Neural cell (in vitro differentiated cells): Measurements from ENCODE around the gene ANP32A. TPM values are rescaled to one million over a fixed set of nuclear protein-coding genes. Genes with fewer than 3 reads are reported as not detected.

Source experiments
- H2AFZ ChIP-seq: fragments of 200-600, 300-800 bp; sonication (generic), shearing (Covaris generic); 2 replicates; pipeline ENCODE4 v1.6.0; 2014; ENCODE audit warnings: low read depth, mild to moderate bottlenecking, antibody characterized with exemption, low read length, moderate library complexity
- H3F3A ChIP-seq: fragments of 200-600 bp; shearing (Covaris generic); 2 replicates; pipeline ENCODE4 v1.6.1; 2016; ENCODE audit warnings: mild to moderate bottlenecking, moderate library complexity, mixed read lengths, antibody characterized with exemption, low read length; ENCODE audit not compliant: insufficient read depth, poor library complexity, severe bottlenecking
- H3K27ac ChIP-seq: fragments of 200-600, 300-800 bp; sonication (generic), shearing (Covaris generic); 2 replicates; pipeline ENCODE4 v1.5.1; 2014; ENCODE audit warnings: mild to moderate bottlenecking, low read length, moderate library complexity
- H3K27me3 ChIP-seq: fragments of 300-800, 200-600 bp; sonication (generic), shearing (Covaris generic); 2 replicates; pipeline ENCODE4 v1.6.0; 2014; ENCODE audit warnings: mild to moderate bottlenecking, low read depth, low read length, moderate library complexity; ENCODE audit not compliant: insufficient read depth
- H3K36me3 ChIP-seq: fragments of 300-800, 200-600 bp; sonication (generic), shearing (Covaris generic); 2 replicates; pipeline ENCODE4 v1.5.1; 2014; ENCODE audit warnings: mild to moderate bottlenecking, antibody characterized with exemption, low read length, moderate library complexity; ENCODE audit not compliant: insufficient read depth
- H3K4me2 ChIP-seq: fragments of 300-800, 200-600 bp; sonication (generic), shearing (Covaris generic); 2 replicates; pipeline ENCODE4 v1.6.0; 2014; ENCODE audit warnings: mild to moderate bottlenecking, low read length
- H3K4me3 ChIP-seq: fragments of 300-800, 200-600 bp; sonication (generic), shearing (Covaris generic); 2 replicates; pipeline ENCODE4 v1.5.1; 2014; ENCODE audit warnings: mild to moderate bottlenecking, low read length, moderate library complexity
- H3K79me2 ChIP-seq: fragments of 200-600 bp; shearing (Covaris generic); replicated peaks from 2 replicates; pipeline ENCODE4 v1.6.0; 2014; ENCODE audit warnings: mild to moderate bottlenecking, low read length, moderate library complexity; ENCODE audit not compliant: insufficient read depth
- H3K9ac ChIP-seq: fragments of 300-800, 200-600 bp; sonication (generic), shearing (Covaris generic); 2 replicates; pipeline ENCODE4 v1.6.1; 2016; ENCODE audit warnings: mild to moderate bottlenecking, low read length, mixed read lengths
- H3K9me2 ChIP-seq: fragments of 200-600 bp; shearing (Covaris generic); 2 replicates; pipeline ENCODE4 v1.6.1; 2016; ENCODE audit warnings: mild to moderate bottlenecking, low read length, mixed read lengths; ENCODE audit not compliant: insufficient read depth
- H3K9me3 ChIP-seq: fragments of 200-600, 300-800 bp; sonication (generic), shearing (Covaris generic); 2 replicates; pipeline ENCODE4 v1.6.1; 2016; ENCODE audit warnings: mild to moderate bottlenecking, mixed run types, low read length, moderate library complexity, mixed read lengths
- H4K20me1 ChIP-seq: fragments of 200-600 bp; shearing (Covaris generic); 2 replicates; pipeline ENCODE4 v1.6.1; 2016; ENCODE audit warnings: mild to moderate bottlenecking, mixed run types; ENCODE audit not compliant: insufficient read depth
- CTCF ChIP-seq: fragments of 450-650 bp; IDR thresholded peaks from 2 replicates; pipeline ENCODE4 v1.5.1; 2014; ENCODE audit warnings: antibody characterized with exemption, mild to moderate bottlenecking, moderate library complexity; ENCODE audit not compliant: poor library complexity, severe bottlenecking
- EP300 ChIP-seq: fragments of 450-650 bp; conservative IDR thresholded peaks from 2 replicates; pipeline ENCODE4 v1.6.1; 2014; ENCODE audit warnings: antibody characterized with exemption, mild to moderate bottlenecking, moderate library complexity; ENCODE audit not compliant: poor library complexity, severe bottlenecking
- EZH2 ChIP-seq: fragments of 200-600, 300-800 bp; shearing (Covaris generic), sonication (generic); IDR thresholded peaks from 2 replicates; pipeline ENCODE4 v1.6.1; 2014; ENCODE audit warnings: antibody characterized with exemption, low read length, borderline replicate concordance, mild to moderate bottlenecking; ENCODE audit not compliant: insufficient read depth, poor library complexity, severe bottlenecking
- MXI1 ChIP-seq: fragments of 450-650 bp; conservative IDR thresholded peaks from 2 replicates; pipeline ENCODE4 v1.6.1; 2014; ENCODE audit warnings: antibody characterized with exemption, mild to moderate bottlenecking; ENCODE audit not compliant: poor library complexity, severe bottlenecking
- POLR2AphosphoS5 ChIP-seq: IDR thresholded peaks from 2 replicates; pipeline ENCODE4 v1.6.1; 2012
- RAD21 ChIP-seq: fragments of 450-650 bp; conservative IDR thresholded peaks from 2 replicates; pipeline ENCODE4 v1.6.1; 2014; ENCODE audit warnings: antibody characterized with exemption, mild to moderate bottlenecking, moderate library complexity
- REST ChIP-seq: IDR thresholded peaks from 2 replicates; pipeline ENCODE4 v1.6.1; 2012; ENCODE audit warnings: borderline replicate concordance
- SMC3 ChIP-seq: fragments of 450-650 bp; conservative IDR thresholded peaks from 2 replicates; pipeline ENCODE4 v1.6.1; 2014; ENCODE audit warnings: antibody characterized with exemption, mild to moderate bottlenecking, moderate library complexity; ENCODE audit not compliant: poor library complexity
- TAF1 ChIP-seq: IDR thresholded peaks from 2 replicates; pipeline ENCODE4 v1.6.1; 2012; ENCODE audit warnings: low read depth
- polyA plus RNA-seq: library from polyadenylated mRNA; depleted of rRNA; stranded (reverse); fragments of >200 nt; gene quantifications from 2 replicates; pipeline ENCODE4 v1.2.3, GENCODE V29; 2014

ANP32A gene
- polyA plus RNA-seq, 1 donor from 2014 or later: 190 TPM

- TF ChIP-seq RAD21 (no peak), CTCF (no peak), POLR2AphosphoS5 (no peak), MXI1 (no peak), EZH2 (no peak), REST (no peak), TAF1 (no peak), SMC3 (no peak), EP300 (no peak)
- H3K4me2 ChIP-seq: no peak overlapping the region
- no peaks in the 10 kb centered on the region for H3K27me3 ChIP-seq
- no peaks in the 10 kb centered on the region for H4K20me1 ChIP-seq
- peaks cover 86% of the 10 kb centered on the region for H3K79me2 ChIP-seq
- H2AFZ ChIP-seq: no peak overlapping the region
- H3K27ac ChIP-seq: peak overlapping the region; percentile 99
- H3F3A ChIP-seq: no peaks in the 10 kb centered on the region
- H3K9me2 ChIP-seq: no peaks in the 10 kb centered on the region
- no peaks in the 10 kb centered on the region for H3K9me3 ChIP-seq
- H3K36me3 ChIP-seq: no peaks in the 10 kb centered on the region
- peak overlapping the region; percentile 57 for H3K4me3 ChIP-seq
- H3K9ac ChIP-seq: peak overlapping the region; percentile 79
Measured at GRCh38 chr15:68794307-68794706, 26.4 kb downstream of the ANP32A start.

- no peaks in the 10 kb centered on the region for H3K9me3 ChIP-seq
- H3K4me3 ChIP-seq: no peak overlapping the region
- H2AFZ ChIP-seq: no peak overlapping the region
- no peaks in the 10 kb centered on the region for H3K27me3 ChIP-seq
- H3K36me3 ChIP-seq: no peaks in the 10 kb centered on the region
- no peak overlapping the region for H3K4me2 ChIP-seq
- H3K9ac ChIP-seq: no peak overlapping the region
- no peaks in the 10 kb centered on the region for H3F3A ChIP-seq
- H3K9me2 ChIP-seq: no peaks in the 10 kb centered on the region
- H3K79me2 ChIP-seq: peaks cover 87% of the 10 kb centered on the region
- no peaks in the 10 kb centered on the region for H4K20me1 ChIP-seq
- peak overlapping the region; percentile 99 for H3K27ac ChIP-seq
- TF ChIP-seq REST: no peak
- TF ChIP-seq RAD21: no peak
- TF ChIP-seq EP300: no peak
- TF ChIP-seq POLR2AphosphoS5: no peak
- no peak for TF ChIP-seq TAF1
- TF ChIP-seq MXI1: no peak
- no peak for TF ChIP-seq SMC3
- TF ChIP-seq CTCF: no peak
- TF ChIP-seq EZH2: no peak
Measured at GRCh38 chr15:68793776-68794175, 26.9 kb downstream of the ANP32A start.
